ES-I3 (cell line): ENCODE measurements around the gene POLN.

Experiments used
- H3K36me3 ChIP-seq: 2 replicates; pipeline ENCODE4 v1.6.1; 2013; ENCODE audit warnings: mild to moderate bottlenecking, low read length, control low read depth, moderate library complexity; ENCODE audit not compliant: insufficient read depth
- H3K4me1 ChIP-seq: 2 replicates; pipeline ENCODE4 v1.6.1; 2013; ENCODE audit warnings: mild to moderate bottlenecking, control low read depth, low read length; ENCODE audit not compliant: insufficient read depth
- H3K9ac ChIP-seq: 2 replicates; pipeline ENCODE4 v1.6.1; 2013; ENCODE audit warnings: low read depth, mild to moderate bottlenecking, low read length, moderate library complexity
- H3K9me3 ChIP-seq: 2 replicates; pipeline ENCODE4 v1.6.1; 2013; ENCODE audit warnings: mild to moderate bottlenecking, low read length, moderate library complexity; ENCODE audit not compliant: control insufficient read depth, insufficient read depth

The POLN gene

DNA sequence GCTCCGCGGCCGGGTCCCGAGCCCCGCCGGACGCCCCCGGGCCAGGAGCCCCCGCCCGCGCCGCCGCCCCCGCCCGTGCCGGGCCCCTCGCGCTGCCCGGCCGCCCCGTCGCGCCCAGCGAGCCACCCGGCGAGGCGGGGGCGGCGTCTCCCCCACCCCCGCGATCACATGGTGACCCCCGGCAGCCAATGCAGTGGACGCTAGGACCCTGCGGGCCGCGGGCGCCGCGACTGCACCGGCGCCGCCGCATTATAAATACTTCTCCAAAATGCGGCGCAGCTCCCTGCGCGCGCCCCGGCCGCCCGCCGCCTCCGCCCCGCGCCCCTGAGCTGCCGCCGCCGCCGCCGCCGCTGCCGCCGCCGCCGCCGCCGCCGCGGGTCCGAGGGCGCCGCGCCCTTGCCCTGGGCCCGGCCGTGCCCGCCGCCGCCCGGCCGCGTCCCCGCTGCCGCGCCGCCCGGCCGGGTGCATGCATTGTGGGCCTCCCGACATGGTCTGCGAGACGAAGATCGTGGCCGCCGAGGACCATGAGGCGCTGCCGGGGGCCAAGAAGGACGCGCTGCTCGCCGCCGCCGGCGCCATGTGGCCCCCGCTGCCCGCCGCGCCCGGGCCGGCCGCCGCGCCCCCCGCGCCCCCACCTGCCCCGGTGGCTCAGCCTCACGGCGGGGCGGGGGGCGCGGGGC, 182.7 kb downstream of the POLN start, which contains the start of gene NAT8L:
Gene NAT8L, plus strand, starts transcription at position 282 of the 680 bp plus-strand sequence. Its CDS starts 185 bp downstream, at position 467.
- Histone ChIP-seq H3K9ac (peak within 1 kb of the TSS; percentile 58), H3K4me1 (peaks cover 3% of the 10 kb centered on the region; the same call in 1 of the 2 replicates), H3K9me3 (no peaks in the 10 kb centered on the region), H3K36me3 (no peaks in the 10 kb centered on the region)

GRCh38 chr4:2058264-2059045, 183.5 kb downstream of the POLN start:
- Histone ChIP-seq H3K36me3 (no peaks in the 10 kb centered on the region), H3K9me3 (no peaks in the 10 kb centered on the region), H3K9ac (peak overlapping the region; percentile 58), H3K4me1 (peaks cover 3% of the 10 kb centered on the region; the same call in 1 of the 2 replicates)

DNA sequence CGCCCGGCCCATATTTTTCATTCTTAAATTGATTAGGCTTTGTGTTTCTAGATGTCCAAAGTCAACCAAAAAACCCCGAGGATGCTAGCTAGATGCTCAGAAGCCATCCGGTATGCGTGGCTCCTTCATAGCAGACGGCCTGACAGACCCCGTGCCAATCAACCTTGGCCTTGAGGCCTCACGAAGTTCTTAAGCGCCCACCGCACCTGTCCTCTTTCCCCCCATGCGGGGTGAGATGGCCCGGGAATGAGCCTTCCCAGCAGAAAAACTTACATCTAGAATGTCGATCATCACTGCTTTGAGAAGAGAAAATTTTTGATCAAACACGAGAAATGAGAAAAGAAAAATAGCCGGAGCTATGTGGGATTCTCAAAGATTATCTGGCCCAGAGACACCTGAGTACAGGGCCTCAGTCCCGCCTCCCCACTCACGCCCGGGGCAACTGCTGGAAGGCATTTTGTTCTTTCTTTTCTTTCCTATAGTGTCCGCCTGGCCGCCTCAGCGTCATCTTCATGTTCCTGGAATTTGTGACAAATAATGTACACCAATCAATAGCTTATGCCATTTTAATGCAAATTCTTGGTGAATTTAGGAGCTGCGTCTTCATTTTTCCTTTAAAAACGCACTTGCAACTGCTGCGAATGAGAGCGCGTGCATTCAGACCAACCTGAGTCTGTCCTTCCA, 184.4 kb downstream of the POLN start:
- H3K36me3 ChIP-seq, result no peaks in the 10 kb centered on the region
- no peak overlapping the region; the same call in 1 of the 2 replicates for H3K9ac ChIP-seq
- no peaks in the 10 kb centered on the region for H3K9me3 ChIP-seq
- peaks cover 3% of the 10 kb centered on the region; the same call in 1 of the 2 replicates for H3K4me1 ChIP-seq

- Histone ChIP-seq H3K9me3 (no peaks in the 10 kb centered on the region), H3K4me1 (peaks cover 6% of the 10 kb centered on the region; the same call in 1 of the 2 replicates), H3K9ac (no peak overlapping the region), H3K36me3 (no peaks in the 10 kb centered on the region)
Observed at GRCh38 chr4:2054217-2054616, 187.7 kb downstream of the POLN start.

GRCh38 chr4:2051086-2051485, 190.8 kb downstream of the POLN start:
- Histone ChIP-seq H3K9me3 (no peaks in the 10 kb centered on the region), H3K36me3 (no peaks in the 10 kb centered on the region), H3K9ac (no peak overlapping the region), H3K4me1 (peaks cover 6% of the 10 kb centered on the region; the same call in 1 of the 2 replicates)

DNA sequence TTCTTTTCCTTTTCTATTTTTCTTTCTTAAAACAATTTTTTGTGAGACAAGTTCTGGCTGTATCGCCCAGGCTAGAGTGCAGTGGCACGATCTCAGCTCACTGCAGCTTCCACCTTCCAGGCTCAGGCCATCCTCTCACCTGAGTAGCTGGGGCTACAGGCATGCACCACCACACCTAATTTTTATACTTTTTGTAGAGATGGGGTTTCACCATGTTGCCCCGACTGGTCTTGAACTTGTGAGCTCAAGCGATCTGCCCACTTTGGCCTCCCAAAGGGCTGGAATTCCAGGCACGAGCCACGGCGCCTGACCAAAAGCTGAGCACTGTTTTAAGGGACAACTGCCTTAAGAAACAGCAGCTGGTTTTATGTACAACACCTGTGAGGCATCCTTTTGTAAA, 192.1 kb downstream of the POLN start:
- no peaks in the 10 kb centered on the region for H3K36me3 ChIP-seq

GRCh38 chr4:2049381-2049780, 192.5 kb downstream of the POLN start:
- Histone ChIP-seq H3K36me3 (no peaks in the 10 kb centered on the region), H3K4me1 (peaks cover 6% of the 10 kb centered on the region; the same call in 1 of the 2 replicates), H3K9me3 (no peaks in the 10 kb centered on the region), H3K9ac (no peak overlapping the region)

More for the DNA sequence above, 192.1 kb downstream of the POLN start:
- Histone ChIP-seq H3K9me3 (no peaks in the 10 kb centered on the region), H3K9ac (no peak overlapping the region), H3K4me1 (peaks cover 6% of the 10 kb centered on the region; the same call in 1 of the 2 replicates)

DNA sequence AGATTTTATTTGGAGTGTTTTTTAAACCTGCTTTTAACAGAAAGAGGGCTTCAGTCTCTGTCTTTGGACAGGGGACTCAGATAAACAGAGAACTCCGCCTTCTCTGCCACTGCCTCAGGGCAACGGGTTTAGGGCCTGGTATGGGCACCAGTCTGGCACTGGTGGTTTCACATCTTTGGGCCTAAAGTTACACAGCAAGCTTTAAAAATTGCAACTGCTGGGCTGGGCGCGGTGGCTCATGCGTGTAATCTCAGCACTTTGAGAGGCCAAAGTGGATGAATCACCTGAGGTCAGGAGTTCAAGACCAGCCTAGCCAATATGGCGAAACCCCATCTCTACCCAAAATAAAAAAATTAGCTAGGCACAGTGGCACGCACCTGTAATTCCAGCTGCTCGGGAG, 193.1 kb downstream of the POLN start:
- H3K9me3 ChIP-seq, result no peaks in the 10 kb centered on the region
- H3K36me3 ChIP-seq, result no peaks in the 10 kb centered on the region
- H3K9ac ChIP-seq, result no peak overlapping the region
- peaks cover 6% of the 10 kb centered on the region; the same call in 1 of the 2 replicates for H3K4me1 ChIP-seq

DNA sequence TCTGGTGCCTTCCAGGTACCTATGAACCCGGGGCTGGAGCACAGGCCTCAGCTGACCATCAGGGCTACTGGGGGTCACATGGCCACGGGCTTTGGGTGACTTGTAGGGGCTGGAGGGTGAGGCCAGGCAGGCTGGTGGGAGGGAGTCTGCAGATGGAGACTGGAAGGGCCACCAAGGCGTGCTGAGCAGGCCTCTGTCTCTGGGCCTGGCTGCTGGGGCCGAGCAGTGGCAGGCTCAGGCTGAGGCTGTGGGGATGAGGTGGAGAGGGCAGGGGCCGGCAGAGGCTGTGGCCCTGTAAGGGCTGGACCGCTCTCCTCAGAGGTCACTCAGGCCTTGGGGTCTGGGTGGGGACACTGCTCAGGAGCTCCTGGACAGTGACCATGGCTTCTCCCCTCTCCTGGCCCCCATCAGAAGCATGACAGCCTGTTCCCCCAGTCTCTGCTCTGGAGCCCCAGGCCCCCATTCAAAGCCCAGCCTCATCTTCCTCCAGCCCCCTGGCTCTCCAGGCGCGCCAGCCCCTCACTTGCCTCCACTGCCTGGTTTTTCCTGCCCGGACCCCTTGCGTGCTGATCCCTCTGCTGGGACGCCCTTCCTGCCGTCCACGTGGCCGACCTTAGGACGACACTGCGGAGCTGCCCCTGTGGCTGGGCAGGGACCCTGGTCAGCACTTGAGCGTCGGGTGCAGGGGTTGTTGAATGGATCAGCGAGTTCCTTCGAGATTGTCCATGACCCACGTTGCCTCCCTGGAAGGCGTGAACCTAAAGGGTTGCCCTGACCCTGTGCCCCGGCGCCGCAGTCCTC, 193.9 kb downstream of the POLN start:
- no peaks in the 10 kb centered on the region for H3K9me3 ChIP-seq
- peaks cover 6% of the 10 kb centered on the region; the same call in 1 of the 2 replicates for H3K4me1 ChIP-seq
- H3K36me3 ChIP-seq, result no peaks in the 10 kb centered on the region
- no peak overlapping the region for H3K9ac ChIP-seq

DNA sequence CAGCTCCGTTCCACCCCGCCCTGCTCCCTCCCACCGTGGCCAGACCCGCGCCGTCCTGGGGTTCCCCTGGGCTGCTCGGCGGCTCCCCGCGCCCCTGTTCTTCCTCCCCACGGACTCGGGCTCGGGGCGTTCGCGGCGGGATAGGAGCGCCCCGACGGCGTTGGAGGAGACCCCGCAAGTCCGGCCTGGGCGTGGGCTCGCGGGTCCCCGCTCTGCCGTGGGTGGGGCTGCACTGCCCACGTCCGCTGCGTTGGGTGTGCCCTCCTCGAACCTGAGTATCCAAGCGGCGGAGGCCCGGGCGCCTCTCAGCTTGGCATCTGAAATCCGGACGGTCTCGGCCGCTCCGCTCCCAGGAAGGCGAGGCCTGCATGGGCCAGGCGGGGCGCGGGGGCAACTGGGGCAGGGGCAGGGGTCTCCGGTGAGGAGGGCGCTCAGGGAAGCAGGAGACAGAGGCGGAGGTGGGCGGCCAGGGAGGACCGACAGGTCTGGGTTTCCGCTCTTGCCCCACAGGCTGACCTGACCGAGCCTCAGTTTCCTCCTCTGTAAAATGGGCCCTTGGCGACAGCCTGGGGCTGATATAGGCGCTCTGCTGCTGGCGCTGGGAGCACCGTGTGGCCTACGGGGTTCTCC, 194.8 kb downstream of the POLN start:
- no peaks in the 10 kb centered on the region for H3K36me3 ChIP-seq
- peaks cover 6% of the 10 kb centered on the region; the same call in 1 of the 2 replicates for H3K4me1 ChIP-seq
- peak overlapping the region; percentile 6; the same call in 1 of the 2 replicates for H3K9ac ChIP-seq
- H3K9me3 ChIP-seq, result no peaks in the 10 kb centered on the region

- Histone ChIP-seq H3K4me1 (peaks cover 1% of the 10 kb centered on the region; the same call in 1 of the 2 replicates), H3K9ac (no peak overlapping the region; the same call in 1 of the 2 replicates), H3K9me3 (no peaks in the 10 kb centered on the region), H3K36me3 (no peaks in the 10 kb centered on the region)
Observed at GRCh38 chr4:2046031-2046961, 195.6 kb downstream of the POLN start.

DNA sequence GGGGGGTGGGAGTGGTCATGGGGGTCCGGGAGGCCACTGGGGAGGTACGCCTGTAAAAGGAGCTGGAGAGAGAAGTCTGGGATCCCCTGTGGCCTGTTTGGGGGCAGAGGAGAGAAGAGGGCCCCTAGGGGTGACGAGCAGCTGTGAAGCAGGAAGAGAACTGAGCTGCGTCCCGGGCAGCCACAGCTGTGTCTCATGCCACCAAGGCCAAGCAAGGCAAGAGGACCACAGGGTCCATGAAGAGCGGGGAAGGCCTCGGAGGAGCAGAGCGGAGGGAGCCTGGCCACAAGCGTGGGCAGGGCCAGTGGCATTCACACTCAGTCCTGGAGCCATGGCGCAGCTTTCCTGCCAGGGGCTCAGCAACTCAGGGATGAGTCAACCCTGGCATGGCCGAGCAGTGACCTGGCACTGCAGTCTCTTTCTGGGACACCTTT, 196.4 kb downstream of the POLN start:
- Histone ChIP-seq H3K9me3 (no peaks in the 10 kb centered on the region), H3K9ac (no peak overlapping the region), H3K36me3 (no peaks in the 10 kb centered on the region), H3K4me1 (no peaks in the 10 kb centered on the region)
